ENCODE data around the gene NINJ2. TPM values are rescaled to one million over a fixed set of nuclear protein-coding genes. Genes with fewer than 3 reads are reported as not detected.
A peak's percentile ranks its signal among the peaks of the same experiment; 100 is the strongest.

NINJ2 gene
- total RNA-seq, 1 experiment from 2014 or later = not detected

DNA sequence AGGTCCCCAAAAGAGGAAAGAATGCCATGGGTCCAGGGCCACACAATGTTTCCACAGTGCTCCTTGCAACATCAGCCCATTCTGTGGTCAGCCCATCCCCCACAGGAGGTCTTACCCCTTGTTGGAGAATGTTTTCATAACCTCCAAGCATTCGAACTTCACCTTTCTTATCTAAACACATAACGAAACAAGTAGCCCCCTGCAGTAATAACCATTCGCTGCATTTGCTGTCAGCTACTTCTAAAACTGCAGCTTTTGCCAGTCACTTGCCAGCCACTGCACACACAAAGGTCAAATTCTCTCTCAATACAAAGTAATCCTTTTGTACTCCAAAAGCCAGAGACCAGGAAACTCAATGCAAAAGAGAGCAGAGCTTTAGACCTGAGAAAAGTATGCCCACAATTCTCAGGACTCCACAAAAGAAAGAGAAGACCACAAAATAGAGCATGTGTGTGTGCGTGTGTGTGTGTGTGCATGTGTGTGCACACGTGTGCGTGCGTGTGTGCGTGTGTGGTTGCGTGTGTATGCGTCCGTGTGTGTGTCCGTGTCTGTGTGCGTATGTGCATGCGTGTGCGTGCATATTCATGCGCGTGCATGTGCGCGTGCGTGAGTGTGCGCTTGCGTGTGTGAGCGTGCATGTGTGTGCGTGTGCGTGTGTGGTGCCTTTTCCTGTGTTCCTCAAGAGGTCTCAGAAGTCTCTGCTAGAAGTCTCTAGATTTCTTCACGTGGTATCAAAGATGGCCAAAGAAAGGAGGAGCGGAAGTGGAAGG lies 31.7 kb upstream of the NINJ2 start:
- peak; percentile 16 for DNase-seq
- H3K36me3 Mint-ChIP-seq (ENCODE audit: insufficient read depth, unreplicated experiment) = no peaks in the 10 kb centered on the region
- H3K4me1 Mint-ChIP-seq (ENCODE audit: low read depth, unreplicated experiment) = peaks cover 9% of the 10 kb centered on the region
- TF ChIP-seq, protein P1, sequence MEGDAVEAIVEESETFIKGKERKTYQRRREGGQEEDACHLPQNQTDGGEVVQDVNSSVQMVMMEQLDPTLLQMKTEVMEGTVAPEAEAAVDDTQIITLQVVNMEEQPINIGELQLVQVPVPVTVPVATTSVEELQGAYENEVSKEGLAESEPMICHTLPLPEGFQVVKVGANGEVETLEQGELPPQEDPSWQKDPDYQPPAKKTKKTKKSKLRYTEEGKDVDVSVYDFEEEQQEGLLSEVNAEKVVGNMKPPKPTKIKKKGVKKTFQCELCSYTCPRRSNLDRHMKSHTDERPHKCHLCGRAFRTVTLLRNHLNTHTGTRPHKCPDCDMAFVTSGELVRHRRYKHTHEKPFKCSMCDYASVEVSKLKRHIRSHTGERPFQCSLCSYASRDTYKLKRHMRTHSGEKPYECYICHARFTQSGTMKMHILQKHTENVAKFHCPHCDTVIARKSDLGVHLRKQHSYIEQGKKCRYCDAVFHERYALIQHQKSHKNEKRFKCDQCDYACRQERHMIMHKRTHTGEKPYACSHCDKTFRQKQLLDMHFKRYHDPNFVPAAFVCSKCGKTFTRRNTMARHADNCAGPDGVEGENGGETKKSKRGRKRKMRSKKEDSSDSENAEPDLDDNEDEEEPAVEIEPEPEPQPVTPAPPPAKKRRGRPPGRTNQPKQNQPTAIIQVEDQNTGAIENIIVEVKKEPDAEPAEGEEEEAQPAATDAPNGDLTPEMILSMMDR (IDR thresholded peaks at IDR 0.05; ENCODE audit: unreplicated experiment) = no peak
- peak overlapping the region; percentile 14 for H3K27ac Mint-ChIP-seq (ENCODE audit: unreplicated experiment)
- CTCF ChIA-PET = interaction anchor here (0.9 to 1.8 kb wide), 2 partner anchors 10 to 56 kb away, joined by 3 to 6 read pairs; no protein-coding TSS in a partner anchor
- H3K4me3 Mint-ChIP-seq (ENCODE audit: low read depth, unreplicated experiment) = no peak overlapping the region
- H3K27me3 Mint-ChIP-seq (ENCODE audit: unreplicated experiment) = no peaks in the 10 kb centered on the region
- peaks cover 8% of the 10 kb centered on the region for H3K9me3 Mint-ChIP-seq (ENCODE audit: low read depth, unreplicated experiment)
- no TSS peak for BruUV-seq (replicated peaks)
- intact Hi-C loops (cut with micrococcal nuclease; ENCODE audit: unreplicated experiment) = no loop called here

DNA sequence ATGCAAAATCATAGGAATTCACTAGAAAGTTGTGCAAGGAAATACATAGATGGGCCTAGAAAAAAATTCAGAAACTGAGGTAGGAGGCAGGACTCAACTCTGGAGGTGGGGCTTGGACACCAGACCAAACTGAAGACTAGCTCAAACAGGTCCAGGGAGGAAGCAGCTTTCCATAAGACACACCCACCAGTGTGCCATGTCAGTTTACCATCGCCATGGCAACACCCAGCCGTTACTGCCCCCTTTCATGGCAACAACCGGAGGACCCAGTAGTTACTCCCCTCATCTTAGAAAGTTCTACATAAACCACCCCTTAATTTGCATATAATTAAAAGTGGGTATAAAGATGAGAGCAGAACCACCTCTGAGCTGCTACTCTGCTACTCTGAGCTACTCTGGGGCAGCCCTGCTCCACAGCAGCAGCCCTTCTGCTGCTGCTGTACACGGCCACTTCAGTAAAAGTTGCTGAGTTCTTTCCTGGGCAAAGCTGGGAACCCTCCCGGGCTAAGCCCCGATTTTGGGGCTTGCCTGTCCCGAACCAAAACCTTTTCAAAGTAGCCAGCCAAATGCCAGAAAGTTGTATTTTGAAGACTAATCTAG lies 30.8 kb upstream of the NINJ2 start:
- no peaks in the 10 kb centered on the region for H3K36me3 Mint-ChIP-seq (ENCODE audit: insufficient read depth, unreplicated experiment)

DNA sequence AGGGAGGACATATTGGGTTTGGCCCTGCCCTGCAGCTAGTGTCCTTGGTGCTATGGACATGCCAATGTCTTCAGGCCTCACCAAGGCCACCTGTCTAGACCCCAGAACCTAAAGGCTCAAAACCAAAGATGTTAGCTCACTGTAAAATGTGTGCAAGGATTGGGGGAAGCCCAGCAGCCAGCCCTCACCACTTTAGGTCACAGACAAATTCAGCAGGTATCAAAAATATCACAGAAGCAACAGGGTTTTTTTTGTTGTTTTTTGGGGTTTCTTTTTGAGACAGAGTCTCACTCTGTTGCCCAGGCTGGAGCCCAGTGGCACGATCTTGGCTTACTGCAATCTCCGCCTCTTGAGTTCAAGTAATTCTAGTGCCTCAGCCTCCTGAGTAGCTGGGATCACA lies 29.0 kb upstream of the NINJ2 start:
- intact Hi-C loops (cut with micrococcal nuclease; ENCODE audit: unreplicated experiment) = no loop called here
- CTCF ChIA-PET = no interaction called here
- no peak for DNase-seq
- Mint-ChIP-seq H3K27ac (ENCODE audit: unreplicated experiment) (no peak overlapping the region), H3K36me3 (ENCODE audit: insufficient read depth, unreplicated experiment) (no peaks in the 10 kb centered on the region), H3K9me3 (ENCODE audit: low read depth, unreplicated experiment) (peaks cover 4% of the 10 kb centered on the region), H3K4me1 (ENCODE audit: low read depth, unreplicated experiment) (peaks cover 9% of the 10 kb centered on the region), H3K27me3 (ENCODE audit: unreplicated experiment) (no peaks in the 10 kb centered on the region), H3K4me3 (ENCODE audit: low read depth, unreplicated experiment) (no peak overlapping the region)
- TF ChIP-seq, protein P1 (IDR thresholded peaks at IDR 0.05; ENCODE audit: unreplicated experiment) = no peak
- no TSS peak for BruUV-seq (replicated peaks)

More for the DNA sequence above, 30.8 kb upstream of the NINJ2 start:
- Mint-ChIP-seq H3K9me3 (ENCODE audit: low read depth, unreplicated experiment) (peaks cover 8% of the 10 kb centered on the region), H3K27me3 (ENCODE audit: unreplicated experiment) (no peaks in the 10 kb centered on the region), H3K4me1 (ENCODE audit: low read depth, unreplicated experiment) (peaks cover 9% of the 10 kb centered on the region), H3K27ac (ENCODE audit: unreplicated experiment) (no peak overlapping the region), H3K4me3 (ENCODE audit: low read depth, unreplicated experiment) (no peak overlapping the region)
- intact Hi-C loops (cut with micrococcal nuclease; ENCODE audit: unreplicated experiment) = no loop called here
- no TSS peak for BruUV-seq (replicated peaks)
- peak; percentile 10 for DNase-seq
- CTCF ChIA-PET = interaction anchor here (0.6 to 1.8 kb wide), 4 partner anchors 9 to 795 kb away, joined by 3 to 6 read pairs (median 3); no protein-coding TSS in a partner anchor
- TF ChIP-seq, protein P1 (IDR thresholded peaks at IDR 0.05; ENCODE audit: unreplicated experiment) = no peak

DNA sequence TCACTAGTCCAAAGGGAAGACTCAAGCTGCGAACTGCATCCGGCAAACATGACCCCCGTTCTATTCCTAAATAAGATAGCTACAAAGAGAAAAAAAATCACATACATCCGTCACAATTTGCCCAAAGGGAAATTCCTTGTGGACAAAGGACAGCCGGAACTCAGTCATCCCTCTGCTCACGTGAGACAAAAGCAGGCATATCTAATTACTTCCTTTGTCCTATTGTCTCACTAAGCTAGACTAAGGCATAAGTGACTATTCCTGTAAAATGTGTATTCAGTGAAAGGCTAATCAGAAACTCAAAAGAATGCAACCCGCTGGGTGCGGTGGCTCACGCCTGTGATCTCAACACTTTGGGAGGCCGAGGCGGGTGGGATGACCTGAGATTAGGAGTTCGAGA lies 27.2 kb upstream of the NINJ2 start:
- Mint-ChIP-seq H3K27ac (ENCODE audit: unreplicated experiment) (no peak overlapping the region), H3K36me3 (ENCODE audit: insufficient read depth, unreplicated experiment) (no peaks in the 10 kb centered on the region), H3K4me1 (ENCODE audit: low read depth, unreplicated experiment) (peaks cover 9% of the 10 kb centered on the region), H3K27me3 (ENCODE audit: unreplicated experiment) (no peaks in the 10 kb centered on the region), H3K4me3 (ENCODE audit: low read depth, unreplicated experiment) (no peak overlapping the region), H3K9me3 (ENCODE audit: low read depth, unreplicated experiment) (no peaks in the 10 kb centered on the region)
- TF ChIP-seq, protein P1 (IDR thresholded peaks at IDR 0.05; ENCODE audit: unreplicated experiment) = no peak
- no peak for DNase-seq
- CTCF ChIA-PET = no interaction called here
- intact Hi-C loops (cut with micrococcal nuclease; ENCODE audit: unreplicated experiment) = no loop called here
- BruUV-seq (replicated peaks) = no TSS peak
